GM19043 (cell line): ENCODE measurements around the gene CAPRIN1.
"Not testable (repeated sequence)": the region's sequence is repeated elsewhere in the genome, so short reads cannot be mapped to it uniquely, and the experiment has no call there.

Experiments
- ATAC-seq: cut with Tn5 transposase; IDR thresholded peaks from one replicate; pipeline ENCODE4 v1.9.1; 2021; ENCODE audit warnings: low read depth; ENCODE audit not compliant: unreplicated experiment

CAPRIN1 gene

GRCh38 chr11:34084637-34085036 lies 33.1 kb downstream of the CAPRIN1 start:
- ATAC-seq: no peak

- ATAC-seq: no peak
Measured at GRCh38 chr11:34086554-34087283, 35.2 kb downstream of the CAPRIN1 start.

- ATAC-seq: no peak
Measured at GRCh38 chr11:34091825-34092224, 40.3 kb downstream of the CAPRIN1 start.

GRCh38 chr11:34094900-34095299 lies 43.4 kb downstream of the CAPRIN1 start:
- ATAC-seq: not testable (repeated sequence)

- no peak for ATAC-seq
Measured at GRCh38 chr11:34098813-34099212, 47.3 kb downstream of the CAPRIN1 start.

- no peak for ATAC-seq
Measured at GRCh38 chr11:34104680-34105078, 53.1 kb downstream of the CAPRIN1 start.

- ATAC-seq: peak; percentile 74
Measured at GRCh38 chr11:34105079-34105956, 53.8 kb downstream of the CAPRIN1 start, which contains the start of gene NAT10. Gene NAT10 (plus strand): TSS chr11:34105629. CDS start chr11:34108226, 2,597 bp downstream.

GRCh38 chr11:34105957-34106504 lies 54.5 kb downstream of the CAPRIN1 start:
- ATAC-seq: no peak

- no peak for ATAC-seq
Measured at GRCh38 chr11:34111722-34112270, 60.3 kb downstream of the CAPRIN1 start.

GRCh38 chr11:34114014-34114413 lies 62.5 kb downstream of the CAPRIN1 start:
- no peak for ATAC-seq

GRCh38 chr11:34114471-34114870 lies 62.9 kb downstream of the CAPRIN1 start:
- no peak for ATAC-seq

- ATAC-seq: no peak
Measured at GRCh38 chr11:34120651-34121050, 69.1 kb downstream of the CAPRIN1 start.

- no peak for ATAC-seq
Measured at GRCh38 chr11:34124885-34125668, 73.5 kb downstream of the CAPRIN1 start.

- ATAC-seq: no peak
Measured at GRCh38 chr11:34126959-34127848, 75.7 kb downstream of the CAPRIN1 start.

GRCh38 chr11:34128824-34129223 lies 77.3 kb downstream of the CAPRIN1 start:
- ATAC-seq: no peak

- ATAC-seq: no peak
Measured at GRCh38 chr11:34132261-34132965, 80.9 kb downstream of the CAPRIN1 start.

- ATAC-seq: peak; percentile 78
Measured at GRCh38 chr11:34134765-34135164, 83.2 kb downstream of the CAPRIN1 start.

- no peak for ATAC-seq
Measured at GRCh38 chr11:34135439-34135838, 83.9 kb downstream of the CAPRIN1 start.

- no peak for ATAC-seq
Measured at GRCh38 chr11:34136420-34136819, 84.9 kb downstream of the CAPRIN1 start.
